Testis (tissue), 3 donors: Measurements from ENCODE around the gene CFAP61. TPM values are rescaled to one million over a fixed set of nuclear protein-coding genes. Genes with fewer than 3 reads are reported as not detected.

Experiments used
- DNase-seq: peaks from one replicate; pipeline ENCODE4 v3.0.0-alpha.2; 2019
- H3K27ac ChIP-seq, 2 donors: fragments of 200-600 bp; sonication (generic); one replicate each; pipeline ENCODE4 v1.5.1; 2019
- H3K27me3 ChIP-seq: fragments of 200-600 bp; sonication (generic); one replicate; pipeline ENCODE4 v1.5.1; 2019
- H3K36me3 ChIP-seq: fragments of 200-600 bp; sonication (generic); one replicate; pipeline ENCODE4 v1.5.1; 2017; ENCODE audit warnings: low read depth; ENCODE audit errors: missing control alignments
- H3K4me1 ChIP-seq: fragments of 200-600 bp; sonication (generic); one replicate; pipeline ENCODE4 v1.5.1; 2019
- H3K4me3 ChIP-seq, 2 donors: fragments of 200-600 bp; sonication (generic); one replicate each; pipeline ENCODE4 v1.5.1; 2017 to 2019
- H3K9me3 ChIP-seq: fragments of 200-600 bp; sonication (generic); one replicate; pipeline ENCODE4 v1.5.1; 2017
- CTCF ChIP-seq, 3 experiments: fragments of 450-650 bp in 2 of 3; fragments of 200-600 bp in 1 of 3; sonication (generic) in 1 of 3; IDR thresholded peaks; one replicate each; pipeline ENCODE4 v1.5.1; 2016 to 2019; ENCODE audit warnings: antibody characterized with exemption in 3 of 3, mild to moderate bottlenecking in 2 of 3, moderate library complexity in 1 of 3
- POLR2A ChIP-seq: fragments of 450-650 bp; IDR thresholded peaks from one replicate; pipeline ENCODE4 v1.6.1; 2017; ENCODE audit warnings: antibody characterized with exemption, mild to moderate bottlenecking, moderate library complexity
- WGBS, 2 donors: methylation state at CpG; one replicate each; pipeline ENCODE4 v1.1.5; 2018; 5-methylcytosine and 5-hydroxymethylcytosine counted together
- intact Hi-C: fragments of 100-400 bp; cut with DNase I; formaldehyde crosslinking; loops from one replicate; pipeline ENCODE4 v1.15.1; 2023; ENCODE audit warnings: low total_unique reads
- polyA plus RNA-seq: library from polyadenylated mRNA; stranded (reverse); fragments of 350-450 nt; fragmentation: Illumina TruSeq; extraction: RNeasy Lipid Tissue Mini Kit (QIAGEN cat#74804); gene quantifications from one replicate; pipeline ENCODE4 v1.2.3, GENCODE V29; 2014; ENCODE audit warnings: low read depth, low replicate concordance; ENCODE audit not compliant: insufficient read depth
- total RNA-seq, 2 donors: library from RNA; depleted of rRNA; stranded (reverse); fragments of >200 nt; gene quantifications; one replicate each; pipeline ENCODE4 v1.2.3, GENCODE V29; 2016

Gene CFAP61
- total and polyA plus RNA-seq, 3 donors from 2014 or later: 21.4 to 76.0 (median 27.3) TPM

- Histone ChIP-seq H3K9me3 (no peaks in the 10 kb centered on the region), H3K27ac (no peak overlapping the region), H3K4me3 (no peak overlapping the region), H3K36me3 (no peaks in the 10 kb centered on the region), H3K27me3 (no peaks in the 10 kb centered on the region), H3K4me1 (no peaks in the 10 kb centered on the region)
- 39 to 67% methylated on average over 1 of the region's 1 CpG for WGBS, 2 donors
- intact Hi-C loops: no loop called here
- DNase-seq: no peak
- TF ChIP-seq POLR2A (no peak), CTCF (IDR thresholded peaks at IDR 0.05) (no peak)
Measured at GRCh38 chr20:20134941-20135575, 82.7 kb downstream of the CFAP61 start.

DNA sequence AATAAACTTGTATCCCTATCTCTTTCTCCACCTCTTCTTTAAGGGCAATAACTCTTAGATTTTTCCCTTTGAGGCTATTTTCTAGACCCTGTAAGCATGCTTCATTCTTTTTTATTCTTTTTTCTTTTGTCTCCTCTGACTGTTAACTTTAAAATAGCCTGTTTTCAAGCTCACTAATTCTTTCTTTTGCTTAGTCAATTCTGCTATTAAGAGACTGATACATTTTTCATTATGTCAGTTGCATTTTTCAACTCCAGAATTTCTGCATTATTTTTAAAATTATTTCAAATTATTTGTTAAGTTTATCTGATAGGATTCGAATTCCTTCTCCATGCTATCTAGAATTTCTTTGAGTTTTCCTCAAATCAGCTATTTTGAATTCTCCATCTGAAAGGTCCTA lies 84.0 kb downstream of the CFAP61 start:
- H3K27me3 ChIP-seq: no peaks in the 10 kb centered on the region
- no peak overlapping the region for H3K27ac ChIP-seq
- H3K36me3 ChIP-seq: no peaks in the 10 kb centered on the region
- no peaks in the 10 kb centered on the region for H3K4me1 ChIP-seq
- DNase-seq: no peak
- no peak overlapping the region for H3K4me3 ChIP-seq
- TF ChIP-seq POLR2A: no peak
- no peak for TF ChIP-seq CTCF (IDR thresholded peaks at IDR 0.05)
- intact Hi-C loops: no loop called here
- no peaks in the 10 kb centered on the region for H3K9me3 ChIP-seq
- 74 to 77% methylated on average over 1 of the region's 1 CpG for WGBS, 2 donors

DNA sequence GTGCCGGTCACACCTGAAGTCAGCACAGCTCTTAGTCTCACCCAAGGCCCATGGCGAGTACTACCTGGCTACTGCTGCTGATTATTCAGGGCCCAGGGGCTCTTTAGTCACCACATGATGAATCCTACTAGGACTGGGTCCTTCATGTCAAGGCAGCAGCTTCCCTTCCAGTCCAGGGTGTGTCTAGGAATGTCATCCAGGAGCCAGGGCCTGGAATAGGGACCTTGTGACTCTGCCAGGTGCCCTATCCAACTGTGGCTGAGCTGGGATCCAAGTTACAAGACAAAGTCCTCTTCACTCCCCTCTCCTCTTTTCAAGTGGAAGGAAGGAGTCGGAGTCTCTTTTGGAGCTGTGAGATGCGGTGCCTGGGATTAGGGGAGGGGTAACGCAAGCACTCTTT lies 85.5 kb downstream of the CFAP61 start:
- intact Hi-C loops: no loop called here
- no peaks in the 10 kb centered on the region for H3K27me3 ChIP-seq

DNA sequence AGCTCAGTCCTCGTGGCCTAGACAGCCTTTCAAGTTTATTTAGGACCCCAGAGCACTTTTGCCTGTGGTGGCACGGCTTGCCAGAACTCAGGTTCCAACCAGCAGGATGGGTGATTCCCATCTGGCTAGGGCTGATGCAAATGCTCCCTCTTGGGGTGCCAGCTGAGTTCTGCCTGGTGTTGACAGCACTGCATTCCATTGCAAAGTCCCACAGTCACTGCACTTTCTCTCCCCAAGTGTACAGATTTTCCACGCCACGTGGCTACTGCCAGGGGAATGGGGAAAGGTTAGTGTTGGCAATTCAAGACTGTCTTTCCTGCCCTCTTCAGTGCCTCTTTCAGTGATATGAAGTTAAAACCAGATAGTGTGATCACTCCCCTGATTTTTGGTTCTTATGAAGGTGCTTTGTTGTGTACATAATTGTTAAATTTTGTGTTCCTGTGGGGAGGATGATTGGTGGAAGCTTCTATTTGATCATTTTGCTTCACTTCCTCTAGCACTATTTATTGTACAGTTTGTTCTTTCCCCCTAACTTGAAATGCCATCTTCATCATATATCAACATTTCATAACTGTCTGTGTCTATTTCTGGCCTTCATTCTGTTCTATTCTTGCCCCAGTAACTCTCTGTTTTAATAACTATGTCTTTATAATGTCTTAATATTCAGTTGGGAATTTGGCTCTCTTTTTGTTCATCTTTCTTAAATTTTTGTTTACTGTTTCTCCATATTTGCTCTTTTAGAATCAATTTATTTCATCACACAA lies 86.2 kb downstream of the CFAP61 start:
- Histone ChIP-seq H3K36me3 (no peaks in the 10 kb centered on the region), H3K4me1 (no peaks in the 10 kb centered on the region), H3K4me3 (no peak overlapping the region), H3K9me3 (no peaks in the 10 kb centered on the region), H3K27ac (no peak overlapping the region), H3K27me3 (no peaks in the 10 kb centered on the region)
- TF ChIP-seq POLR2A (no peak), CTCF (IDR thresholded peaks at IDR 0.05) (no peak)
- WGBS, 2 donors: 86 to 87% methylated on average over 4 of the region's 4 CpGs
- intact Hi-C loops: no loop called here
- DNase-seq: no peak

More for the DNA sequence above, 85.5 kb downstream of the CFAP61 start:
- H3K4me3 ChIP-seq: no peak overlapping the region
- DNase-seq: no peak
- H3K9me3 ChIP-seq: no peaks in the 10 kb centered on the region
- 90 to 96% methylated on average over 2 to 5 of the region's 5 CpGs for WGBS, 2 donors
- no peaks in the 10 kb centered on the region for H3K4me1 ChIP-seq
- TF ChIP-seq POLR2A (no peak), CTCF (IDR thresholded peaks at IDR 0.05) (no peak)
- H3K36me3 ChIP-seq: no peaks in the 10 kb centered on the region
- no peak overlapping the region for H3K27ac ChIP-seq

GRCh38 chr20:20139403-20139802 lies 87.1 kb downstream of the CFAP61 start:
- 75 to 79% methylated on average over 5 of the region's 5 CpGs for WGBS, 2 donors
- intact Hi-C loops: no loop called here
- H3K27ac ChIP-seq: no peak overlapping the region

More at GRCh38 chr20:20139403-20139802, 87.1 kb downstream of the CFAP61 start:
- Histone ChIP-seq H3K4me3 (no peak overlapping the region), H3K9me3 (no peaks in the 10 kb centered on the region), H3K27me3 (no peaks in the 10 kb centered on the region), H3K4me1 (no peaks in the 10 kb centered on the region), H3K36me3 (no peaks in the 10 kb centered on the region)
- no peak for TF ChIP-seq POLR2A
- TF ChIP-seq CTCF (IDR thresholded peaks at IDR 0.05): no peak
- DNase-seq: no peak
